AG09319 (cell line): ENCODE results near the gene POLR2E.

Source experiments
- DNase-seq: peaks from one replicate; pipeline ENCODE4 v3.0.0-alpha.2; 2010; ENCODE audit warnings: low read depth; ENCODE audit errors: extremely low read depth
- CTCF ChIP-seq: IDR thresholded peaks from 2 replicates; pipeline ENCODE4 v1.5.1; 2011; ENCODE audit warnings: low read depth, mild to moderate bottlenecking, inconsistent platforms, low read length, moderate library complexity

POLR2E gene

DNA sequence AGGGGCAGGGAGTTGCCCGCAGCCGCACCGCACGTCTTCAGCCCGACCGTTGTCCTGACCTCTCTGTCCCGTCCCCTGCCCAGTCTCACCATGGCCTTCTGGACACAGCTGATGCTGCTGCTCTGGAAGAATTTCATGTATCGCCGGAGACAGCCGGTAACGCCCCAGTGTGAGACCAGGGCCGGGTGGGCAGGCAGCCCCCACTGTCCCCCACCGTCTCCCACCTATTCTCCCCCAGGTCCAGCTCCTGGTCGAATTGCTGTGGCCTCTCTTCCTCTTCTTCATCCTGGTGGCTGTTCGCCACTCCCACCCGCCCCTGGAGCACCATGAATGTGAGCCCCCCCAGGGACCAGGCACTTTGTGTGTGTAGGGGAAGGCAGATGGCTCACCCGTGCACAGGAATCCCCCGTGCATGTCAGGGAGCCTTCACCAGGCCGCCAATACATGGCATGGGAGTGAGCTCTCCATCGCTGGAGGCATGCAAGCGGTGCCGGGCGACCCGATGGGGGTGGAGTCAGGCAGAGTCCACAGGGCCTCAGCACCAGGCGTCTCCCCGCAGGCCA, 53.8 kb downstream of the POLR2E start:
- DNase-seq = no peak
- no peak for TF ChIP-seq CTCF

GRCh38 chr19:1040476-1041271, 54.5 kb downstream of the POLR2E start:
- no peak for TF ChIP-seq CTCF
- peak; percentile 87 for DNase-seq

DNA sequence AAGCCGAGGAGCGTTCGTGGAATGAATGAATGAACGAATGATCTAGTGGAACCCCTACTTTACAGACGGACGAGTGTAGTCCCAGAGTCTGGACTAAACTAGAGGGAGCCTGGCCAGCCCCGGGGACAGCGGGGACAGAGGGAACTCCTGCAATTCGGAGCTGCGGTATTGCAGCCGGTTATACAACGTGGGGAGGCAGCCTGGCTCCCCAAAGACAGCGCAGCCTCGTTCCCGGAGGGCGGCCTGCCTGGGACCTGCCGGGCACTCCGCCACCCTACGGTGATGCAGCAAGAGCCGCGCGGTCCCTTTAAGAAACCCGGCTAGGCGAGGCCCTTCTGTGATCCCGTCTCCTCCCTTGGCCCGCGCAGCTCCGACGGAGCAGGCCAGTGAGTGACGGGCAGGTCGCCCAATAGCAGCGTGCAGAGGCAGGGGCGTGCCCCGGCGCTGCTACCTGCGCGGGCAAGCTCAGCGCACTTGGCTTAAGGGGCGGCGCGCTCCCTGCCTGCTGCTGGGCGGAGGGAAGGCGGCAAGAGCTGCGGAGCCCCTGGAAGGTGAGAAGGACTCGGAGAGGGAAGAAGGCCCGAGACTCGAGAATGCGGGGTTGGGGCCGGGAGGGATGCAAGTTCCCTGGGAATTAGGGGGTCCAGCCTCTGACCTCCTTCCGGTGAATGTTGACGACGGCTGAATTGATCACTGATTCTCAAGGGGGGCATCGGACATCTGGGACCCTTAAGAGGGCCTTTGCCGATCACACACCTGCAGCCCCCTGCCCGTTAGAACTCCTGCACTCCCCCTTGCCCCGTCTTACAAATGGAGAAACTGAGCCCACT, 55.3 kb downstream of the POLR2E start, which contains the start of gene ABCA7:
Gene ABCA7, plus strand, starts transcription at position 462 of the 830 bp plus-strand sequence. CDS start 1,255 bp downstream, outside the sequence.
- peak; percentile 96 for DNase-seq
- no peak for TF ChIP-seq CTCF

GRCh38 chr19:1038978-1039645, 56.1 kb downstream of the POLR2E start:
- TF ChIP-seq CTCF = no peak
- no peak for DNase-seq

DNA sequence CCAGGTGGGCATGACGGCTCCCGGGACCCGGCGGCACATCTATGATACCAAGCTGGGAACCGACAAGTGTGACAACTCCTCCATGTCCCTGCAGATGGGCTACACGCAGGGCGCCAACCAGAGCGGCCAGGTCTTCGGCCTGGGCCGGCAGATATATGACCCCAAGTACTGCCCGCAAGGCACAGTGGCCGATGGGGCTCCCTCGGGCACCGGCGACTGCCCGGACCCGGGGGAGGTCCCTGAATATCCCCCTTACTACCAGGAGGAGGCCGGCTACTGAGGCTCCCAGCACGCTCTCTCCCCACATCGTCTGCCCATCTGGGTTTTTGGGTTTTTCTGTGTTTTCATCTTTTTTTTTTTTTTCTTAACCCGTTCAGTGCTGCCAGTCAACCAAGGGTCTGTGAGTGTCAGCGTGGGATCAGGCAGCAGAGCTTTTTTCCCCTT, 57.5 kb downstream of the POLR2E start:
- no peak for TF ChIP-seq CTCF
- DNase-seq = no peak
